Thyroid gland (tissue), 4 donors: ENCODE results near the gene MANSC1.

Experiments
- POLR2A ChIP-seq, 2 donors: fragments of 450-650 bp; IDR thresholded peaks; one replicate each; pipeline ENCODE4 v1.6.1; 2017; ENCODE audit warnings: antibody characterized with exemption in 2 of 2, mild to moderate bottlenecking in 2 of 2, moderate library complexity in 1 of 2
- TF ChIP-seq, protein P1 (sequence below), 6 experiments: fragments of 200-600 bp in 3 of 6; fragments of 450-650 bp in 3 of 6; sonication (generic) in 3 of 6; IDR thresholded peaks; one replicate each; pipeline ENCODE4 v1.5.1; 2016 to 2019; ENCODE audit warnings: antibody characterized with exemption in 6 of 6, mild to moderate bottlenecking in 2 of 6, inconsistent platforms in 1 of 6, moderate library complexity in 1 of 6

- TF ChIP-seq, protein P1, sequence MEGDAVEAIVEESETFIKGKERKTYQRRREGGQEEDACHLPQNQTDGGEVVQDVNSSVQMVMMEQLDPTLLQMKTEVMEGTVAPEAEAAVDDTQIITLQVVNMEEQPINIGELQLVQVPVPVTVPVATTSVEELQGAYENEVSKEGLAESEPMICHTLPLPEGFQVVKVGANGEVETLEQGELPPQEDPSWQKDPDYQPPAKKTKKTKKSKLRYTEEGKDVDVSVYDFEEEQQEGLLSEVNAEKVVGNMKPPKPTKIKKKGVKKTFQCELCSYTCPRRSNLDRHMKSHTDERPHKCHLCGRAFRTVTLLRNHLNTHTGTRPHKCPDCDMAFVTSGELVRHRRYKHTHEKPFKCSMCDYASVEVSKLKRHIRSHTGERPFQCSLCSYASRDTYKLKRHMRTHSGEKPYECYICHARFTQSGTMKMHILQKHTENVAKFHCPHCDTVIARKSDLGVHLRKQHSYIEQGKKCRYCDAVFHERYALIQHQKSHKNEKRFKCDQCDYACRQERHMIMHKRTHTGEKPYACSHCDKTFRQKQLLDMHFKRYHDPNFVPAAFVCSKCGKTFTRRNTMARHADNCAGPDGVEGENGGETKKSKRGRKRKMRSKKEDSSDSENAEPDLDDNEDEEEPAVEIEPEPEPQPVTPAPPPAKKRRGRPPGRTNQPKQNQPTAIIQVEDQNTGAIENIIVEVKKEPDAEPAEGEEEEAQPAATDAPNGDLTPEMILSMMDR (IDR thresholded peaks at IDR 0.05), result no peak
- TF ChIP-seq POLR2A (IDR thresholded peaks at IDR 0.05), result no peak
Measured at GRCh38 chr12:12381982-12382381, 31.9 kb upstream of the MANSC1 start.
